HG03066 (cell line): ENCODE results near the gene D2HGDH.
"Not testable (repeated sequence)": the region's sequence is repeated elsewhere in the genome, so short reads cannot be mapped to it uniquely, and the experiment has no call there.

Source experiments
- ATAC-seq: cut with Tn5 transposase; IDR thresholded peaks from one replicate; pipeline ENCODE4 v1.9.1; 2021; ENCODE audit warnings: low read depth; ENCODE audit not compliant: unreplicated experiment

The D2HGDH gene

GRCh38 chr2:241788572-241788971 lies 54.1 kb downstream of the D2HGDH start:
- no peak for ATAC-seq

GRCh38 chr2:241791385-241791784 lies 57.0 kb downstream of the D2HGDH start:
- not testable (repeated sequence) for ATAC-seq

- ATAC-seq: no peak
Measured at GRCh38 chr2:241793385-241793784, 59.0 kb downstream of the D2HGDH start.

- no peak for ATAC-seq
Measured at GRCh38 chr2:241794250-241794823, 59.9 kb downstream of the D2HGDH start.

- no peak for ATAC-seq
Measured at GRCh38 chr2:241795021-241795999, 60.9 kb downstream of the D2HGDH start.

GRCh38 chr2:241796209-241796608 lies 61.8 kb downstream of the D2HGDH start:
- ATAC-seq: no peak

- no peak for ATAC-seq
Measured at GRCh38 chr2:241796610-241797138, 62.2 kb downstream of the D2HGDH start.

- no peak for ATAC-seq
Measured at GRCh38 chr2:241797441-241798080, 63.1 kb downstream of the D2HGDH start.

- ATAC-seq: no peak
Measured at GRCh38 chr2:241798081-241798630, 63.7 kb downstream of the D2HGDH start.

GRCh38 chr2:241798631-241799521 lies 64.4 kb downstream of the D2HGDH start:
- ATAC-seq: no peak

- no peak for ATAC-seq
Measured at GRCh38 chr2:241799522-241800197, 65.2 kb downstream of the D2HGDH start.

- not testable (repeated sequence) for ATAC-seq
Measured at GRCh38 chr2:241800198-241800903, 65.9 kb downstream of the D2HGDH start.

- no peak for ATAC-seq
Measured at GRCh38 chr2:241801611-241802420, 67.4 kb downstream of the D2HGDH start.

GRCh38 chr2:241802421-241803318 lies 68.2 kb downstream of the D2HGDH start:
- ATAC-seq: peak; percentile 6

GRCh38 chr2:241803387-241804325 lies 69.2 kb downstream of the D2HGDH start:
- ATAC-seq: peak; percentile 50
